HepG2 (cell line): Measurements from ENCODE around the gene RNF126. TPM values are rescaled to one million over a fixed set of nuclear protein-coding genes. Genes with fewer than 3 reads are reported as not detected.

Experiments
- GTF2F1 ChIP-seq: fragments of 150-350 bp; IDR thresholded peaks from 2 replicates; pipeline ENCODE4 v1.6.1; 2014; ENCODE audit warnings: low read length
- KDM4B ChIP-seq: sonication (generic); formaldehyde crosslinking; IDR thresholded peaks from 2 replicates; pipeline ENCODE4 v1.4.0; 2020; ENCODE audit warnings: missing genetic modification reagents
- KLF12 ChIP-seq: sonication (generic); formaldehyde crosslinking; IDR thresholded peaks from 2 replicates; pipeline ENCODE4 v1.4.0; 2020; ENCODE audit warnings: missing genetic modification reagents, borderline replicate concordance
- MTA1 ChIP-seq: sonication (generic); formaldehyde crosslinking; IDR thresholded peaks from 2 replicates; pipeline ENCODE4 v1.4.0; 2020; ENCODE audit warnings: missing genetic modification reagents, mild to moderate bottlenecking, borderline replicate concordance
- NCOA5 ChIP-seq: sonication (generic); formaldehyde crosslinking; IDR thresholded peaks from 2 replicates; pipeline ENCODE4 v1.4.0; 2020; ENCODE audit warnings: missing genetic modification reagents
- PAF1 ChIP-seq: IDR thresholded peaks from 2 replicates; pipeline ENCODE4 v1.6.1; 2016; ENCODE audit warnings: missing genetic modification reagents, missing compliant biosample characterization
- PCBP1 ChIP-seq: fragments of 200-400 bp; formaldehyde crosslinking; IDR thresholded peaks from 2 replicates; pipeline ENCODE4 v1.6.1; 2017; ENCODE audit warnings: mild to moderate bottlenecking, low read depth, low read length, borderline replicate concordance
- RFX1 ChIP-seq: fragments of 450-650 bp; IDR thresholded peaks from 2 replicates; pipeline ENCODE4 v1.6.1; 2017
- SNAPC2 ChIP-seq: sonication (generic); formaldehyde crosslinking; IDR thresholded peaks from 2 replicates; pipeline ENCODE4 v1.8.1; 2022; ENCODE audit warnings: mild to moderate bottlenecking, missing genetic modification reagents
- TRAFD1 ChIP-seq: sonication (generic); formaldehyde crosslinking; IDR thresholded peaks from 2 replicates; pipeline ENCODE4 v1.5.1; 2020; ENCODE audit warnings: missing genetic modification reagents, mild to moderate bottlenecking, borderline replicate concordance
- ZNF20 ChIP-seq: sonication (generic); formaldehyde crosslinking; IDR thresholded peaks from 2 replicates; pipeline ENCODE4 v1.4.0; 2020; ENCODE audit warnings: mild to moderate bottlenecking, moderate library complexity, missing genetic modification reagents
- ZNF205 ChIP-seq: IDR thresholded peaks from 2 replicates; pipeline ENCODE4 v1.6.1; 2018; ENCODE audit warnings: missing biosample characterization, missing genetic modification reagents
- ZNF296 ChIP-seq: sonication (generic); formaldehyde crosslinking; conservative IDR thresholded peaks from 2 replicates; pipeline ENCODE4 v1.5.0; 2020; ENCODE audit warnings: mild to moderate bottlenecking, missing genetic modification reagents
- ZNF407 ChIP-seq: sonication (generic); formaldehyde crosslinking; IDR thresholded peaks from one replicate; pipeline ENCODE4 v1.5.1; 2020; ENCODE audit warnings: mild to moderate bottlenecking, missing genetic modification reagents; ENCODE audit errors: not compliant biosample characterization
- ZNF557 ChIP-seq: sonication (generic); formaldehyde crosslinking; IDR thresholded peaks from 2 replicates; pipeline ENCODE4 v1.4.0; 2020; ENCODE audit warnings: missing genetic modification reagents
- ZNF567 ChIP-seq: sonication (generic); formaldehyde crosslinking; IDR thresholded peaks from 2 replicates; pipeline ENCODE4 v1.8.1; 2023; ENCODE audit warnings: mild to moderate bottlenecking, missing genetic modification reagents, borderline replicate concordance
- polyA plus RNA-seq, 8 experiments: library from polyadenylated mRNA; depleted of rRNA in 3 of 8; stranded (reverse) in 7 of 8; unstranded in 1 of 8; fragments of >200 nt; fragmentation: Illumina TruSeq in 4 of 8; extraction: Trizol in 4 of 8; gene quantifications; 2 replicates each; pipeline versions ENCODE4 v1.2.1 to v1.2.3, GENCODE V29; 2011 to 2016; ENCODE audit warnings: low read depth in 4 of 8, missing spikeins in 1 of 8, mixed read lengths in 1 of 8; ENCODE audit not compliant: insufficient read depth in 1 of 8
- total RNA-seq, 5 experiments: library from RNA; depleted of rRNA; stranded (reverse); fragments of >200 nt; fragmentation: Illumina TruSeq; extraction: Trizol; gene quantifications; 2 replicates each; pipeline ENCODE4 v1.2.3, GENCODE V29; 2016; ENCODE audit warnings: low read depth in 1 of 5
- TF ChIP-seq, protein P1 (sequence below): sonication (generic); formaldehyde crosslinking; IDR thresholded peaks from 2 replicates; pipeline ENCODE4 v1.4.0; 2020; ENCODE audit warnings: missing genetic modification reagents

Gene RNF126
- total and polyA plus RNA-seq, 2 of the 13 experiments (the other 11 are each of a cell fraction or from before 2014, with no cell fraction given), result 23.2 to 34.0 TPM

- TF ChIP-seq TRAFD1 (CRISPR knock-in tag) (no peak), SNAPC2 (CRISPR knock-in tag) (no peak), GTF2F1 (no peak), ZNF557 (CRISPR knock-in tag) (0 out of 2 replicates have a peak, but pooled peaks have one; percentile 38), NCOA5 (CRISPR knock-in tag) (no peak), KLF12 (CRISPR knock-in tag) (peak; percentile 21; the same call in 1 of the 2 replicates), ZNF567 (CRISPR knock-in tag) (no peak), RFX1 (no peak), PAF1 (no peak), MTA1 (CRISPR knock-in tag) (no peak), KDM4B (0 out of 2 replicates have a peak, but pooled peaks have one; percentile 47), ZNF20 (no peak), ZNF205 (CRISPR knock-in tag) (no peak), ZNF407 (CRISPR knock-in tag) (no peak), ZNF296 (CRISPR knock-in tag) (no peak), PCBP1 (no peak)
- TF ChIP-seq, protein P1, sequence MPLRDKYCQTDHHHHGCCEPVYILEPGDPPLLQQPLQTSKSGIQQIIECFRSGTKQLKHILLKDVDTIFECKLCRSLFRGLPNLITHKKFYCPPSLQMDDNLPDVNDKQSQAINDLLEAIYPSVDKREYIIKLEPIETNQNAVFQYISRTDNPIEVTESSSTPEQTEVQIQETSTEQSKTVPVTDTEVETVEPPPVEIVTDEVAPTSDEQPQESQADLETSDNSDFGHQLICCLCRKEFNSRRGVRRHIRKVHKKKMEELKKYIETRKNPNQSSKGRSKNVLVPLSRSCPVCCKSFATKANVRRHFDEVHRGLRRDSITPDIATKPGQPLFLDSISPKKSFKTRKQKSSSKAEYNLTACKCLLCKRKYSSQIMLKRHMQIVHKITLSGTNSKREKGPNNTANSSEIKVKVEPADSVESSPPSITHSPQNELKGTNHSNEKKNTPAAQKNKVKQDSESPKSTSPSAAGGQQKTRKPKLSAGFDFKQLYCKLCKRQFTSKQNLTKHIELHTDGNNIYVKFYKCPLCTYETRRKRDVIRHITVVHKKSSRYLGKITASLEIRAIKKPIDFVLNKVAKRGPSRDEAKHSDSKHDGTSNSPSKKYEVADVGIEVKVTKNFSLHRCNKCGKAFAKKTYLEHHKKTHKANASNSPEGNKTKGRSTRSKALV (CRISPR knock-in tag), result no peak
Measured at GRCh38 chr19:703651-704446, 40.8 kb upstream of the RNF126 start (continued).
